Measurements from ENCODE around the gene CACNB3.

CACNB3 gene

DNA sequence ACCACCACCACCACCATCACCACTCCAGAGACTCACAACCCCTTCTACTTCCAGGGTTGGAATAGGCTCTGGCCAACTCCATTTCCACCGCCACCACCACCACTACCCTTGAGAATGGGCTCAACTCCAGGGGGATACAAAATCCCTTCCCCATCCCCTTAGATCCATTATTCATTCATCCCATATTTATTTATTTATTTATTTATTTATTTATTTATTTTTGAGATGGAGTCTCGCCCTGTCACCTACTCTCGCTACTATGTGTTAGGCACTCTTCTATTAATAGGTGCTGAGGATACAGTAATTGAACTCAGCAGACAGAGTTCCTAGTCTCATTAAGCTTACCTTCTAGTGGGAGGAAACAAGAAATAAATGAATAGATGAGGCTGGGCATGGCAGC lies 24.6 kb upstream of the CACNB3 start:
- H3K36me3 ChIP-seq, result no peaks in the 10 kb centered on the region
- peaks cover 38% of the 10 kb centered on the region for H3K27me3 ChIP-seq
- TF ChIP-seq, protein P1, sequence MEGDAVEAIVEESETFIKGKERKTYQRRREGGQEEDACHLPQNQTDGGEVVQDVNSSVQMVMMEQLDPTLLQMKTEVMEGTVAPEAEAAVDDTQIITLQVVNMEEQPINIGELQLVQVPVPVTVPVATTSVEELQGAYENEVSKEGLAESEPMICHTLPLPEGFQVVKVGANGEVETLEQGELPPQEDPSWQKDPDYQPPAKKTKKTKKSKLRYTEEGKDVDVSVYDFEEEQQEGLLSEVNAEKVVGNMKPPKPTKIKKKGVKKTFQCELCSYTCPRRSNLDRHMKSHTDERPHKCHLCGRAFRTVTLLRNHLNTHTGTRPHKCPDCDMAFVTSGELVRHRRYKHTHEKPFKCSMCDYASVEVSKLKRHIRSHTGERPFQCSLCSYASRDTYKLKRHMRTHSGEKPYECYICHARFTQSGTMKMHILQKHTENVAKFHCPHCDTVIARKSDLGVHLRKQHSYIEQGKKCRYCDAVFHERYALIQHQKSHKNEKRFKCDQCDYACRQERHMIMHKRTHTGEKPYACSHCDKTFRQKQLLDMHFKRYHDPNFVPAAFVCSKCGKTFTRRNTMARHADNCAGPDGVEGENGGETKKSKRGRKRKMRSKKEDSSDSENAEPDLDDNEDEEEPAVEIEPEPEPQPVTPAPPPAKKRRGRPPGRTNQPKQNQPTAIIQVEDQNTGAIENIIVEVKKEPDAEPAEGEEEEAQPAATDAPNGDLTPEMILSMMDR (IDR thresholded peaks at IDR 0.05), result no peak

DNA sequence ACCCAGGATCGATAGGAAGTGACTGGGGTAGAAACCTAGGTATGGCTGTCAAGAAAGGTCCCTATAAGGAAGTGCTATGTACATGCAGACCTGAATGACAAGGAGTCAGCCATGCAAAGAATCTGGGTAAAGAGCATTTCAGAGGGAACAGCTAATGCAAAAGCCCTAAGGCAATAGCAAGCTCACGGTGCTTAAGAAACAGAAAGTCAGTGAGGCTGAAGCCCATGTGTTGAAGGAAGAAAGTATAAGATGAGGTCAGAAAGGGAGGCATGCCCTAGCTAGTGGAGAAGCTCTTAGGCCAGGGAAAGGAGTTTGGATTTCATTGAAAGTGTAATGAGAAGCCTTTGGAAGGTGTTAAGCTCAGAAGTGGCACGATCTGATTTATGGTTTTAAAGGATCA lies 23.4 kb upstream of the CACNB3 start:
- Histone ChIP-seq H3K27ac (no peak overlapping the region), H3K36me3 (no peaks in the 10 kb centered on the region), H3K4me3 (ENCODE audit: low read depth in 1 of 2, low read length in 1 of 2) (no peak overlapping the region), H3K27me3 (peaks cover 28% of the 10 kb centered on the region), H3K4me1 (ENCODE audit: control insufficient read depth in 1 of 2, insufficient read depth in 1 of 2, low read depth in 1 of 2, low read length in 1 of 2) (peaks cover 3 to 5% of the 10 kb centered on the region in 2 experiments), H3K9me3 (no peaks in the 10 kb centered on the region)
- TF ChIP-seq, protein P1 (IDR thresholded peaks at IDR 0.05), result no peak

More for the DNA sequence above, 24.6 kb upstream of the CACNB3 start:
- no peaks in the 10 kb centered on the region for H3K9me3 ChIP-seq
- H3K4me3 ChIP-seq (ENCODE audit: low read depth in 1 of 2, low read length in 1 of 2), result no peak overlapping the region
- no peak overlapping the region for H3K27ac ChIP-seq
- peaks cover 3 to 10% of the 10 kb centered on the region in 2 experiments for H3K4me1 ChIP-seq (ENCODE audit: control insufficient read depth in 1 of 2, insufficient read depth in 1 of 2, low read depth in 1 of 2, low read length in 1 of 2)

DNA sequence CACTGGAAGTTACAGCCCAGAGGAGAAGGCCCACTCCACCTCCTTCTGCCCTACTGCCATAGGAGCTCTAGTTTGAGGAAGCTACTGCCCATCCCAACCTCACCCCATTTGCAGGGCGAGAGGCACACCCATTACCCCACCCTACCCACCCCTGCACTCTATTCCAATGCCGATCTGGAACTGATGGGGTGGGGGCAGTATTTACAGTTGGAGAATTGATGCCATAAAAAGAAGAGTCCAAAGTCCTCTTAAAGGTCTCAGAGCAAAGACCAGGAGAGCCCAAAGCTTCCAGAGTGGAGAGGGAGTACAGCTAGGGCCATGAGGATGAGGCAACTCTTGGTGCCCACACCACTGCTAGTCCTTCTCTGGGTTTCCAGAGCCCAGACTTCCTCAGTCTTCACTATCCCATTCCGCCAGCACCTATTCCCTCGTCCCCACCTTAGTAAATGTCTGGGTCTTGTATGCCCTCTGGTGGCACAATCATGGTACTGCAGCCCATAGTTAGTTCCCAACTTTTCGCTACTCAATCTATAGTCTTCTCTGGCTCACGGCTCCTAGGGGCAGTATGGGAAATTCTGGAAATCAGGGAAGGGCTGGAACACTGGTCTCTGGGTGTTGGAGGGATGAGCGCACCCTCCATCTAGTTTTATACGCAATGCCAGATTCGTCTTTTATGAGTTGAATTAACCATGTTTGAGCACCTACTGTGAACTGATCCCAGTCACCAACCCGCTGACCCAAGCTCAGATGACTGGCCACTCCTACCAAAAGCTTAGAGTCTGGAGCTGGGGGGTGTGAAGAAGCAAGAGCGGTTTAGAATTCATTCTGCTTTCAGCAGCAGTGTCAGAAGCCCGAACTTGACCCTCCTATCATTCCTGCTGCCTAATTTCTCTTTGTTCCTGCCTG lies 22.5 kb upstream of the CACNB3 start:
- no peak overlapping the region for H3K27ac ChIP-seq
- TF ChIP-seq, protein P1 (IDR thresholded peaks at IDR 0.05), result peak; percentile 91
- peaks cover 28% of the 10 kb centered on the region for H3K27me3 ChIP-seq
- no peaks in the 10 kb centered on the region for H3K36me3 ChIP-seq
- peaks cover 3 to 5% of the 10 kb centered on the region in 2 experiments for H3K4me1 ChIP-seq (ENCODE audit: control insufficient read depth in 1 of 2, insufficient read depth in 1 of 2, low read depth in 1 of 2, low read length in 1 of 2)
- H3K9me3 ChIP-seq, result no peaks in the 10 kb centered on the region
- no peak overlapping the region for H3K4me3 ChIP-seq (ENCODE audit: low read depth in 1 of 2, low read length in 1 of 2)

DNA sequence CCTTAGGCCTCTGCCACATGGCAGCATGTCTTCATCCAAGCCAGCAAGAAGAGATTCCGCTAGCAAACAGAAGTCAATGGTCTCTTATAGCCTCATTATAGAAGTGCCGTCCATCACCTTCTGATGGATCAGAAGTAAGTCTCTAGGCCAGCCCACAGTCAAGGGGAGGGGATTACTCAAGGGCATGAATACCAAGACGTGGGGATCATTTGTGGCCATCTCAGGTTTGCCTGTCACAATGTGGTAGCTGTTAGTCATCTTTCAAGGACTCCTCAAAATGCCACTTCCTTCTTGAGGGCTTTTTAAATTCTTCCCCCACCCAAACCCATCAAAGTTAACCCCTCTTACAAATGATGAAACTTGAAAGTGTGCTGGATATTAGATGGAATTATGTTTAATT lies 21.3 kb upstream of the CACNB3 start:
- H3K4me3 ChIP-seq (ENCODE audit: low read depth in 1 of 2, low read length in 1 of 2), result no peak overlapping the region
- no peak overlapping the region for H3K27ac ChIP-seq
- no peaks in the 10 kb centered on the region for H3K9me3 ChIP-seq
- TF ChIP-seq, protein P1 (IDR thresholded peaks at IDR 0.05), result no peak
- H3K27me3 ChIP-seq, result peaks cover 34% of the 10 kb centered on the region
- no peaks in the 10 kb centered on the region for H3K36me3 ChIP-seq
- peaks cover 3 to 5% of the 10 kb centered on the region in 2 experiments for H3K4me1 ChIP-seq (ENCODE audit: control insufficient read depth in 1 of 2, insufficient read depth in 1 of 2, low read depth in 1 of 2, low read length in 1 of 2)

DNA sequence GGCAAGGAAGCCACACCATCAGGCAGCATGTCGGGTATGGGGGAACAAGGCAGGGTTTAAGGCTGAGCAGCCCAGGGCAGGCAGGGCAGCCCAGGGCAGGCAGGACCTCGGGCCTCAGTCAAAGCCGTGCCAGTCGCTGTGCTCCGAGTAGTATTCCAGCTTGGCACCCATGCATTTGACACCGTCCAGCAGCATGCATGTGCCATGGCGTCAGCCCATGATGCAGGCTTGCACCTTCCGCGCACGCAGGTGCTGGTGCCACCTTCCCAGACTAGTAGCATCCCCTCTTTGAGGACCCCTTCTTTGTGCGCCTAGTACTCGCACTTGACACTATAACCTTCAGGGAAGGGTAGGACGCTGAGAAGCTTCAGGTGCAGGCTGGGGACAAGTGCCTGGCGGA lies 17.8 kb upstream of the CACNB3 start:
- TF ChIP-seq, protein P1 (IDR thresholded peaks at IDR 0.05), result no peak
- Histone ChIP-seq H3K36me3 (no peaks in the 10 kb centered on the region), H3K27ac (no peak overlapping the region), H3K27me3 (peaks cover 23% of the 10 kb centered on the region), H3K4me3 (ENCODE audit: low read depth in 1 of 2, low read length in 1 of 2) (no peak overlapping the region), H3K4me1 (ENCODE audit: control insufficient read depth in 1 of 2, insufficient read depth in 1 of 2, low read depth in 1 of 2, low read length in 1 of 2) (peaks cover 5 to 20% of the 10 kb centered on the region in 2 experiments), H3K9me3 (no peaks in the 10 kb centered on the region)

All from neutrophil (primary cell).